Vagina (tissue), 2 donors: ENCODE data around the gene GPC5.
"Not testable (repeated sequence)": the region's sequence is repeated elsewhere in the genome, so short reads cannot be mapped to it uniquely, and the experiment has no call there.

Source experiments
- POLR2A ChIP-seq, 2 donors: fragments of 450-650 bp; IDR thresholded peaks; one replicate each; pipeline ENCODE4 v1.6.1; 2017; ENCODE audit warnings: antibody characterized with exemption in 2 of 2, mild to moderate bottlenecking in 2 of 2, moderate library complexity in 2 of 2
- TF ChIP-seq, protein P1 (sequence below), 3 experiments: fragments of 450-650 bp in 2 of 3; fragments of 200-600 bp in 1 of 3; sonication (generic) in 1 of 3; IDR thresholded peaks; one replicate each; pipeline ENCODE4 v1.5.1; 2017 to 2019; ENCODE audit warnings: antibody characterized with exemption in 3 of 3, mild to moderate bottlenecking in 2 of 3, moderate library complexity in 2 of 3

DNA sequence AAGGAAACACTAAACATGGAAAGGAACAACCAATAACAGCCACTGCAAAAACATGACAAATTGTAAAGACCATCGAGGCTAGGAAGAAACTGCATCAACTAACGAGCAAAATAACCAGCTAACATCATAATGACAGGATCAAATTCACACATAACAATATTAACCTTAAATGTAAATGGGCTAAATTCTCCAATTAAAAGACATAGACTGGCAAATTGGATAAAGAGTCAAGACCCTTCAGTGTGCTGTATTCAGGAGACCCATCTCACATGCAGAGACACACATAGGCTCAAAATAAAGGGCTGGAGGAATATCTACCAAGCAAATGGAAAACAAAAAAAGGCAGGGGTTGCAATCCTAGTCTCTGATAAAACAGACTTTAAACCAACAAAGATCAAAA, 1120.2 kb downstream of the GPC5 start:
- TF ChIP-seq, protein P1, sequence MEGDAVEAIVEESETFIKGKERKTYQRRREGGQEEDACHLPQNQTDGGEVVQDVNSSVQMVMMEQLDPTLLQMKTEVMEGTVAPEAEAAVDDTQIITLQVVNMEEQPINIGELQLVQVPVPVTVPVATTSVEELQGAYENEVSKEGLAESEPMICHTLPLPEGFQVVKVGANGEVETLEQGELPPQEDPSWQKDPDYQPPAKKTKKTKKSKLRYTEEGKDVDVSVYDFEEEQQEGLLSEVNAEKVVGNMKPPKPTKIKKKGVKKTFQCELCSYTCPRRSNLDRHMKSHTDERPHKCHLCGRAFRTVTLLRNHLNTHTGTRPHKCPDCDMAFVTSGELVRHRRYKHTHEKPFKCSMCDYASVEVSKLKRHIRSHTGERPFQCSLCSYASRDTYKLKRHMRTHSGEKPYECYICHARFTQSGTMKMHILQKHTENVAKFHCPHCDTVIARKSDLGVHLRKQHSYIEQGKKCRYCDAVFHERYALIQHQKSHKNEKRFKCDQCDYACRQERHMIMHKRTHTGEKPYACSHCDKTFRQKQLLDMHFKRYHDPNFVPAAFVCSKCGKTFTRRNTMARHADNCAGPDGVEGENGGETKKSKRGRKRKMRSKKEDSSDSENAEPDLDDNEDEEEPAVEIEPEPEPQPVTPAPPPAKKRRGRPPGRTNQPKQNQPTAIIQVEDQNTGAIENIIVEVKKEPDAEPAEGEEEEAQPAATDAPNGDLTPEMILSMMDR (IDR thresholded peaks at IDR 0.05): not testable (repeated sequence)
- not testable (repeated sequence) for TF ChIP-seq POLR2A (IDR thresholded peaks at IDR 0.05)
